Endothelial cell of umbilical vein (primary cell): ENCODE data around the gene CARD11. TPM values are rescaled to one million over a fixed set of nuclear protein-coding genes. Genes with fewer than 3 reads are reported as not detected.
"Not testable (repeated sequence)": the region's sequence is repeated elsewhere in the genome, so short reads cannot be mapped to it uniquely, and the experiment has no call there.

ENCODE experiments used
- BruUV-seq: library from RNA; stranded (reverse); fragments of 400-500 nt; replicated peaks from 2 replicates; lab custom pipeline; 2021; lab: Mats Ljungman, UMichigan
- CTCF ChIA-PET: fragments of 300-600, 350-600 bp; sonication (Branson Sonifier 250); formaldehyde crosslinking; loops from one replicate; lab custom pipeline; 2021; ENCODE audit warnings: antibody characterized with exemption, inconsistent platforms; lab: Charles Lee
- POLR2A ChIA-PET: fragments of 300-600, 350-600 bp; sonication (Branson Sonifier 250); formaldehyde crosslinking; loops from one replicate; lab custom pipeline; 2021; ENCODE audit warnings: antibody characterized with exemption, inconsistent platforms; lab: Charles Lee
- DNase-seq: peaks from one replicate; pipeline ENCODE4 v3.0.0-alpha.2; 2011; ENCODE audit warnings: low read depth, low spot score
- FAIRE-seq: peaks from 2 replicates; lab custom pipeline; 2011; peaks lifted over from hg19 to GRCh38; lab: Jason Lieb, UNC
- H2AFZ ChIP-seq: 2 replicates; pipeline ENCODE4 v1.6.0; 2012; ENCODE audit warnings: low read depth, low read length, control low read depth, inconsistent platforms
- H3K27ac ChIP-seq: 2 replicates; pipeline ENCODE4 v1.5.1; 2011; ENCODE audit warnings: low read depth, mild to moderate bottlenecking, control low read depth, low read length, moderate library complexity; ENCODE audit not compliant: insufficient read depth
- H3K27me3 ChIP-seq, 2 experiments: 2 replicates each; pipeline versions ENCODE4 v1.6.0 to v1.6.1; 2011; ENCODE audit warnings: low read length in 2 of 2, mixed read lengths in 1 of 2; ENCODE audit not compliant: control insufficient read depth in 2 of 2, insufficient read depth in 2 of 2
- H3K36me3 ChIP-seq, 2 experiments: 2 replicates in 1 of 2; 3 replicates in 1 of 2; pipeline ENCODE4 v1.5.1; 2011; ENCODE audit warnings: low read length in 2 of 2, mild to moderate bottlenecking in 1 of 2, moderate library complexity in 1 of 2; ENCODE audit not compliant: control insufficient read depth in 2 of 2, insufficient read depth in 2 of 2; ENCODE audit errors: extremely low read depth in 1 of 2
- H3K4me1 ChIP-seq: 3 replicates; pipeline ENCODE4 v1.5.1; 2011; ENCODE audit warnings: mild to moderate bottlenecking, low read length; ENCODE audit not compliant: control insufficient read depth, insufficient read depth; ENCODE audit errors: extremely low read depth
- H3K4me2 ChIP-seq: 2 replicates; pipeline ENCODE4 v1.6.1; 2011; ENCODE audit warnings: low read length, control low read depth, mixed read lengths; ENCODE audit not compliant: insufficient read depth
- H3K4me3 ChIP-seq, 3 experiments: fragments of 200-600 bp in 1 of 3; sonication (generic), shearing (Covaris generic) in 1 of 3; replicated peaks in 1 of 3; 2 replicates each; pipeline ENCODE4 v1.5.1; 2011 to 2016; ENCODE audit warnings: control low read depth in 3 of 3, low read length in 3 of 3, mild to moderate bottlenecking in 2 of 3, inconsistent platforms in 1 of 3, low read depth in 1 of 3, moderate library complexity in 1 of 3; ENCODE audit not compliant: insufficient read depth in 1 of 3
- H3K79me2 ChIP-seq: 2 replicates; pipeline ENCODE4 v1.6.0; 2012; ENCODE audit warnings: low read length, inconsistent platforms; ENCODE audit not compliant: control insufficient read depth, insufficient read depth
- H3K9ac ChIP-seq: replicated peaks from 2 replicates; pipeline ENCODE3; 2011; ENCODE audit warnings: low read length, control low read depth; ENCODE audit not compliant: insufficient read depth; ENCODE audit errors: extremely low read depth
- H3K9me1 ChIP-seq: replicated peaks from 3 replicates; pipeline ENCODE4 v1.6.0; 2011; ENCODE audit warnings: mild to moderate bottlenecking, low read length; ENCODE audit not compliant: control insufficient read depth, insufficient read depth; ENCODE audit errors: extremely low read depth
- H3K9me3 ChIP-seq: replicated peaks from 2 replicates; pipeline ENCODE4 v1.5.1; 2012; ENCODE audit warnings: low read length, inconsistent platforms; ENCODE audit not compliant: control insufficient read depth, insufficient read depth
- H4K20me1 ChIP-seq: replicated peaks from 2 replicates; pipeline ENCODE3; 2011; ENCODE audit warnings: mild to moderate bottlenecking, low read length; ENCODE audit not compliant: control insufficient read depth, insufficient read depth; ENCODE audit errors: extremely low read depth
- EZH2 ChIP-seq: IDR thresholded peaks from 2 replicates; pipeline ENCODE4 v1.6.1; 2012; ENCODE audit warnings: borderline replicate concordance, low read depth, mild to moderate bottlenecking, moderate library complexity, low read length, inconsistent platforms; ENCODE audit not compliant: severe bottlenecking
- FOS ChIP-seq: IDR thresholded peaks from 2 replicates; pipeline ENCODE4 v1.6.1; 2011; ENCODE audit warnings: mild to moderate bottlenecking, low read length, moderate library complexity, borderline replicate concordance; ENCODE audit not compliant: insufficient read depth
- GATA2 ChIP-seq: IDR thresholded peaks from 2 replicates; pipeline ENCODE4 v1.7.0; 2011; ENCODE audit warnings: low read depth, mild to moderate bottlenecking, moderate library complexity, mixed read lengths, low read length; ENCODE audit not compliant: insufficient read length, insufficient read depth
- JUN ChIP-seq: IDR thresholded peaks from 2 replicates; pipeline ENCODE4 v1.6.1; 2011; ENCODE audit warnings: borderline replicate concordance, low read depth; ENCODE audit not compliant: insufficient read length, insufficient read depth
- MYC ChIP-seq: IDR thresholded peaks from one replicate; pipeline ENCODE4 v1.6.1; 2011; ENCODE audit warnings: mild to moderate bottlenecking, low read depth, low read length
- POLR2A ChIP-seq: IDR thresholded peaks from 2 replicates; pipeline ENCODE4 v1.6.1; 2012; ENCODE audit warnings: low read depth, mild to moderate bottlenecking, control low read depth, low read length
- POLR2AphosphoS5 ChIP-seq: IDR thresholded peaks from 2 replicates; pipeline ENCODE4 v1.6.1; 2012; ENCODE audit warnings: low read depth, mild to moderate bottlenecking, control low read depth, low read length, moderate library complexity; ENCODE audit not compliant: insufficient read depth
- dilution Hi-C: fragments of 300-500 bp; cut with MboI; formaldehyde crosslinking; loops from one replicate; pipeline ENCODE4 v1.15.0; 2019; ENCODE audit warnings: low sequenced_read_pairs; ENCODE audit not compliant: extremely low pct_ligation_motif_present
- intact Hi-C: fragments of 100-400 bp; cut with micrococcal nuclease; formaldehyde crosslinking; loops from one replicate; pipeline ENCODE4 v1.10.0; 2022
- polyA plus RNA-seq, 4 experiments: library from polyadenylated mRNA; depleted of rRNA in 3 of 4; stranded (reverse) in 3 of 4; unstranded in 1 of 4; fragments of >200 nt; gene quantifications; 2 replicates each; pipeline versions ENCODE4 v1.2.1 to v1.2.3, GENCODE V29; 2011 to 2012; ENCODE audit warnings: missing spikeins in 1 of 4
- total RNA-seq: library from RNA; stranded (reverse); gene quantifications from 2 replicates; pipeline ENCODE4 v1.2.3, GENCODE V29; 2021
- TF ChIP-seq, protein P1 (sequence below): IDR thresholded peaks from 2 replicates; pipeline ENCODE4 v1.6.1; 2011; ENCODE audit not compliant: insufficient read depth, insufficient read length
- TF ChIP-seq, protein P2 (sequence below), 2 donors: IDR thresholded peaks; 1 replicate in 1 of 2; 2 replicates in 1 of 2; pipeline ENCODE4 v1.5.1; 2011; ENCODE audit warnings: low read length in 2 of 2, mild to moderate bottlenecking in 2 of 2, moderate library complexity in 2 of 2, control low read depth in 1 of 2, inconsistent platforms in 1 of 2, low read depth in 1 of 2; ENCODE audit not compliant: insufficient read depth in 1 of 2; ENCODE audit errors: extremely low read depth in 1 of 2

CARD11 gene
- total and polyA plus RNA-seq, 2 donors (not counting 3 experiments of a cell fraction or from before 2014, with no cell fraction given) = 20.4 to 41.8 TPM

DNA sequence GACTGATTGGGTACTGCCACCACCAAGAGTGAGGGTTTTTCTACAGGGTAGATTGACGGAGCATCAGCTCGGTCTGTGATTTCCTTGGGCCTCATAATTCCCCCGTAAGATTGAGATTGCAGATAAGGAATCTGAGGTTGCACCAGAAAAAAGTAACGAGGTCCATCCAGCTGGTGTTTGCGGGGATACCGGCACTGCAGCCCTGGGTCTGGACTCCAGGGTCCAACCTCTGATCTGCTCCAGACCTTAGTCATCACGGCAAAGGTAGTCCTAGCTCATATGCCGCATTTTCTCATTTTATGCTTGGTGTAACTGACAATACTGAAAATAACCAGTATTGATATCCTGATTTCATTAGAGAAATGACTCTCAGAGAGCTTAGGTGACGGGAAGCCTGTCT lies 3.9 kb downstream of the CARD11 start:
- Histone ChIP-seq H2AFZ (no peak overlapping the region), H3K4me2 (no peak overlapping the region), H3K9me1 (no peaks in the 10 kb centered on the region), H3K36me3 (no peaks in the 10 kb centered on the region), H3K4me1 (peaks cover 3% of the 10 kb centered on the region), H4K20me1 (no peaks in the 10 kb centered on the region), H3K9ac (no peak overlapping the region), H3K4me3 (no peak overlapping the region), H3K79me2 (peaks cover 37% of the 10 kb centered on the region), H3K27me3 (no peaks in the 10 kb centered on the region), H3K9me3 (no peaks in the 10 kb centered on the region), H3K27ac (no peak overlapping the region)
- ChIA-PET POLR2A (interaction anchor here (0.5 kb wide), 1 partner anchor 11 kb away, joined by 6 read pairs; no protein-coding TSS in a partner anchor), CTCF (interaction anchor here (1.0 kb wide), 1 partner anchor 10 kb away, joined by 4 read pairs; no protein-coding TSS in a partner anchor)
- peak; percentile 26 for FAIRE-seq
- intact Hi-C loops = no loop called here
- dilution Hi-C loops = no loop called here
- no peak for DNase-seq
- no TSS peak for BruUV-seq
- TF ChIP-seq POLR2AphosphoS5 (no peak), FOS (no peak), EZH2 (no peak), JUN (no peak), POLR2A (no peak), GATA2 (no peak), MYC (no peak)
- TF ChIP-seq, protein P1, sequence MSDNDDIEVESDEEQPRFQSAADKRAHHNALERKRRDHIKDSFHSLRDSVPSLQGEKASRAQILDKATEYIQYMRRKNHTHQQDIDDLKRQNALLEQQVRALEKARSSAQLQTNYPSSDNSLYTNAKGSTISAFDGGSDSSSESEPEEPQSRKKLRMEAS = no peak
- TF ChIP-seq, protein P2, sequence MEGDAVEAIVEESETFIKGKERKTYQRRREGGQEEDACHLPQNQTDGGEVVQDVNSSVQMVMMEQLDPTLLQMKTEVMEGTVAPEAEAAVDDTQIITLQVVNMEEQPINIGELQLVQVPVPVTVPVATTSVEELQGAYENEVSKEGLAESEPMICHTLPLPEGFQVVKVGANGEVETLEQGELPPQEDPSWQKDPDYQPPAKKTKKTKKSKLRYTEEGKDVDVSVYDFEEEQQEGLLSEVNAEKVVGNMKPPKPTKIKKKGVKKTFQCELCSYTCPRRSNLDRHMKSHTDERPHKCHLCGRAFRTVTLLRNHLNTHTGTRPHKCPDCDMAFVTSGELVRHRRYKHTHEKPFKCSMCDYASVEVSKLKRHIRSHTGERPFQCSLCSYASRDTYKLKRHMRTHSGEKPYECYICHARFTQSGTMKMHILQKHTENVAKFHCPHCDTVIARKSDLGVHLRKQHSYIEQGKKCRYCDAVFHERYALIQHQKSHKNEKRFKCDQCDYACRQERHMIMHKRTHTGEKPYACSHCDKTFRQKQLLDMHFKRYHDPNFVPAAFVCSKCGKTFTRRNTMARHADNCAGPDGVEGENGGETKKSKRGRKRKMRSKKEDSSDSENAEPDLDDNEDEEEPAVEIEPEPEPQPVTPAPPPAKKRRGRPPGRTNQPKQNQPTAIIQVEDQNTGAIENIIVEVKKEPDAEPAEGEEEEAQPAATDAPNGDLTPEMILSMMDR (IDR thresholded peaks at IDR 0.05; ENCODE audit: extremely low read depth in 1 of 2, insufficient read depth in 1 of 2, low read depth in 1 of 2, low read length in 2 of 2) = no peak

DNA sequence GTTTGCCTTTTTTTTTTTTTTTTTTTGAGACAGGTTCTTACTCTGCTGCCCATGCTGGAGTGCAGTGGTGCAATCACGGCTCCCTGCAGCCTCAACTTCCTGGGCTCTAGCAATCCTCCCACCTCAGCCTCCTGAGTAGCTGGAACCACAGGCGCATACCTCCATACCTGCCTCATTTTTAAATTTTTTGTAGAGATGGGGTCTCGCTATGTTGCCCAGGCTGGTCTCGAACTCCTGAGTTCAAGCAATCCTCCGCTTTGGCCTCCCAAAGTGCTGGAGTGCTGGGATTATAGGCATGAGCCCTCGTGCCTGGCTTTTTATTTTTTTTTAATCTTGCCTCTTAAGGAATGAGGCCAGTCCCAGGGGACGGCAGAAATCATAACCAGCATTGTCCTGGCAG lies 5.7 kb downstream of the CARD11 start:
- H3K4me3 ChIP-seq, H3K36me3 ChIP-seq, H3K9ac ChIP-seq, H3K27ac ChIP-seq, DNase-seq, intact Hi-C loops, CTCF ChIA-PET, FAIRE-seq, POLR2A ChIA-PET, H3K9me3 ChIP-seq, H3K27me3 ChIP-seq, H4K20me1 ChIP-seq, H3K4me1 ChIP-seq, BruUV-seq, H3K4me2 ChIP-seq, H2AFZ ChIP-seq, H3K9me1 ChIP-seq, dilution Hi-C loops: not testable (repeated sequence)
- H3K79me2 ChIP-seq = peaks cover 37% of the 10 kb centered on the region
